H1 (cell line): ENCODE results near the gene SNAI1. TPM values are rescaled to one million over a fixed set of nuclear protein-coding genes. Genes with fewer than 3 reads are reported as not detected.

Source experiments
- CTCF ChIA-PET: fragments of 300-600 bp; sonication (Branson Sonifier 250); formaldehyde crosslinking; loops from one replicate; lab custom pipeline; 2021; ENCODE audit not compliant: partially characterized antibody; lab: Charles Lee
- POLR2A ChIA-PET: fragments of 300-600 bp; sonication (Branson Sonifier 250); formaldehyde crosslinking; loops from one replicate; lab custom pipeline; 2021; ENCODE audit warnings: inconsistent platforms; ENCODE audit not compliant: partially characterized antibody; lab: Charles Lee
- DNase-seq, 2 experiments: peaks; one replicate each; pipeline versions ENCODE4 v3.0.0 to v3.0.0-alpha.2; 2010 to 2022; ENCODE audit warnings: low spot score in 2 of 2, low read depth in 1 of 2, mixed read lengths in 1 of 2
- FAIRE-seq: peaks from 2 replicates; lab custom pipeline; 2011; peaks lifted over from hg19 to GRCh38; lab: Jason Lieb, UNC
- H2AFZ ChIP-seq: 2 replicates; pipeline ENCODE4 v1.8.1; 2012; ENCODE audit warnings: low read length, inconsistent platforms
- H2AK5ac ChIP-seq: 2 replicates; pipeline ENCODE4 v1.6.1; 2013; ENCODE audit warnings: low read depth, low read length
- H2BK120ac ChIP-seq: replicated peaks from 2 replicates; pipeline ENCODE3; 2013; ENCODE audit warnings: low read depth, low read length, inconsistent platforms
- H2BK12ac ChIP-seq: 2 replicates; pipeline ENCODE4 v1.6.1; 2013; ENCODE audit warnings: low read depth, low read length
- H2BK15ac ChIP-seq: 2 replicates; pipeline ENCODE4 v1.6.1; 2013; ENCODE audit warnings: low read length
- H2BK20ac ChIP-seq: 2 replicates; pipeline ENCODE4 v1.6.1; 2013; ENCODE audit warnings: low read length
- H2BK5ac ChIP-seq: 2 replicates; pipeline ENCODE4 v1.6.1; 2013; ENCODE audit warnings: low read depth, low read length
- H3K14ac ChIP-seq: 2 replicates; pipeline ENCODE4 v1.6.1; 2013; ENCODE audit warnings: inconsistent platforms; ENCODE audit not compliant: insufficient read length
- H3K18ac ChIP-seq: 2 replicates; pipeline ENCODE4 v1.6.1; 2013; ENCODE audit warnings: low read length; ENCODE audit errors: extremely low read depth
- H3K23ac ChIP-seq: 2 replicates; pipeline ENCODE4 v1.6.1; 2013; ENCODE audit warnings: inconsistent platforms; ENCODE audit not compliant: insufficient read length
- H3K23me2 ChIP-seq: 2 replicates; pipeline ENCODE4 v1.6.1; 2013; ENCODE audit warnings: low read depth, low read length
- H3K27ac ChIP-seq: 2 replicates; pipeline ENCODE4 v1.6.1; 2011; ENCODE audit warnings: low read depth, low read length, inconsistent platforms
- H3K27me3 ChIP-seq, 4 experiments: replicated peaks in 1 of 4; 1 replicate in 1 of 4; 2 replicates in 3 of 4; pipeline versions ENCODE4 v1.6.1 to v1.8.1; 2011 to 2013; ENCODE audit warnings: low read length in 3 of 4, mild to moderate bottlenecking in 3 of 4, inconsistent platforms in 2 of 4, mixed read lengths in 2 of 4, moderate library complexity in 1 of 4; ENCODE audit not compliant: control insufficient read depth in 3 of 4, insufficient read depth in 3 of 4; ENCODE audit errors: extremely low read depth in 1 of 4
- H3K36me3 ChIP-seq, 4 experiments: 2 replicates each; pipeline versions ENCODE4 v1.6.1 to v1.8.1; 2011 to 2013; ENCODE audit warnings: mild to moderate bottlenecking in 4 of 4, low read length in 3 of 4, moderate library complexity in 2 of 4, control low read depth in 1 of 4, inconsistent platforms in 1 of 4; ENCODE audit not compliant: insufficient read depth in 4 of 4, control insufficient read depth in 2 of 4
- H3K4ac ChIP-seq: replicated peaks from 2 replicates; pipeline ENCODE3; 2013; ENCODE audit warnings: low read length, low read depth, mixed read lengths, inconsistent platforms; ENCODE audit not compliant: insufficient read length
- H3K4me1 ChIP-seq, 4 experiments: replicated peaks in 1 of 4; 1 replicate in 1 of 4; 2 replicates in 3 of 4; pipeline versions ENCODE4 v1.6.1 to v1.8.1; 2011 to 2013; ENCODE audit warnings: low read length in 3 of 4, inconsistent platforms in 2 of 4, mixed read lengths in 1 of 4; ENCODE audit not compliant: insufficient read depth in 4 of 4, control insufficient read depth in 3 of 4
- H3K4me2 ChIP-seq, 2 experiments: 2 replicates each; pipeline versions ENCODE4 v1.6.1 to v1.8.1; 2011 to 2013; ENCODE audit warnings: low read depth in 2 of 2, low read length in 2 of 2, control low read depth in 1 of 2, inconsistent platforms in 1 of 2, mild to moderate bottlenecking in 1 of 2; ENCODE audit not compliant: insufficient read depth in 1 of 2
- H3K4me3 ChIP-seq, 4 experiments: fragments of 200-600, 300-600 bp in 1 of 4; sonication (generic), shearing (Covaris generic), sonication (Bioruptor Twin) in 1 of 4; 2 replicates each; pipeline versions ENCODE4 v1.5.1 to v1.8.1; 2011 to 2016; ENCODE audit warnings: low read length in 4 of 4, low read depth in 3 of 4, control low read depth in 2 of 4, inconsistent platforms in 2 of 4, mild to moderate bottlenecking in 2 of 4, mixed read lengths in 1 of 4, moderate library complexity in 1 of 4; ENCODE audit not compliant: insufficient read depth in 2 of 4; ENCODE audit errors: extremely low read depth in 1 of 4
- H3K56ac ChIP-seq: replicated peaks from 2 replicates; pipeline ENCODE3; 2013; ENCODE audit warnings: low read depth, mild to moderate bottlenecking, mixed read lengths, low read length, inconsistent platforms; ENCODE audit not compliant: insufficient read length
- H3K79me1 ChIP-seq: 2 replicates; pipeline ENCODE4 v1.6.1; 2013; ENCODE audit warnings: low read depth, low read length, control low read depth
- H3K79me2 ChIP-seq, 2 experiments: 2 replicates each; pipeline versions ENCODE4 v1.6.1 to v1.8.1; 2012 to 2013; ENCODE audit warnings: low read length in 2 of 2, mild to moderate bottlenecking in 2 of 2, inconsistent platforms in 1 of 2; ENCODE audit not compliant: insufficient read depth in 2 of 2, control insufficient read depth in 1 of 2
- H3K9ac ChIP-seq, 4 experiments: replicated peaks in 1 of 4; 1 replicate in 1 of 4; 2 replicates in 3 of 4; pipeline versions ENCODE4 v1.6.1 to v1.8.1; 2011 to 2013; ENCODE audit warnings: low read depth in 3 of 4, low read length in 3 of 4, control low read depth in 2 of 4, mild to moderate bottlenecking in 2 of 4, moderate library complexity in 2 of 4, inconsistent platforms in 1 of 4; ENCODE audit errors: extremely low read depth in 1 of 4
- H3K9me3 ChIP-seq, 2 experiments: 2 replicates each; pipeline versions ENCODE4 v1.6.1 to v1.8.1; 2012 to 2013; ENCODE audit warnings: mild to moderate bottlenecking in 2 of 2, moderate library complexity in 2 of 2, control low read depth in 1 of 2, inconsistent platforms in 1 of 2, low read depth in 1 of 2, low read length in 1 of 2, mixed read lengths in 1 of 2; ENCODE audit not compliant: insufficient read depth in 2 of 2
- H4K20me1 ChIP-seq, 2 experiments: replicated peaks in 1 of 2; 2 replicates each; pipeline versions ENCODE3 to v1.8.1; 2011 to 2013; ENCODE audit warnings: inconsistent platforms in 2 of 2, low read length in 2 of 2, mild to moderate bottlenecking in 1 of 2; ENCODE audit not compliant: insufficient read depth in 2 of 2, control insufficient read depth in 1 of 2
- H4K5ac ChIP-seq: 2 replicates; pipeline ENCODE4 v1.6.1; 2013; ENCODE audit warnings: low read length, low read depth, mixed read lengths, inconsistent platforms; ENCODE audit not compliant: insufficient read length
- H4K8ac ChIP-seq: 2 replicates; pipeline ENCODE4 v1.8.0; 2013; ENCODE audit warnings: mild to moderate bottlenecking, moderate library complexity, low read length, inconsistent platforms; ENCODE audit not compliant: insufficient read depth; ENCODE audit errors: extremely low read depth
- H4K91ac ChIP-seq: replicated peaks from 2 replicates; pipeline ENCODE3; 2013; ENCODE audit warnings: low read length, mixed read lengths, inconsistent platforms; ENCODE audit not compliant: insufficient read length
- ATF2 ChIP-seq: IDR thresholded peaks from 2 replicates; pipeline ENCODE4 v1.6.1; 2012; ENCODE audit warnings: low read length, inconsistent platforms
- BRCA1 ChIP-seq: IDR thresholded peaks from 2 replicates; pipeline ENCODE4 v1.6.1; 2012; ENCODE audit warnings: low read depth, low read length, improper control_type of control experiment
- CBX5 ChIP-seq: fragments of 300-800, 300-1000 bp; sonication (generic); IDR thresholded peaks from 2 replicates; pipeline ENCODE4 v1.7.1; 2016; ENCODE audit warnings: antibody characterized with exemption, low read length, low read depth
- CHD2 ChIP-seq: IDR thresholded peaks from 2 replicates; pipeline ENCODE4 v1.6.1; 2012; ENCODE audit warnings: low read length, improper control_type of control experiment
- CTBP2 ChIP-seq: IDR thresholded peaks from 2 replicates; pipeline ENCODE4 v1.7.0; 2011; ENCODE audit warnings: borderline replicate concordance, mild to moderate bottlenecking, moderate library complexity, mixed read lengths, low read length; ENCODE audit not compliant: insufficient read depth, insufficient read length
- KDM5A ChIP-seq: fragments of 200-600 bp; IDR thresholded peaks from 2 replicates; pipeline ENCODE4 v1.7.1; 2012; ENCODE audit warnings: mild to moderate bottlenecking, low read length, inconsistent platforms, mixed read lengths
- MAX ChIP-seq: IDR thresholded peaks from 2 replicates; pipeline ENCODE4 v1.6.1; 2012; ENCODE audit warnings: inconsistent platforms
- RBBP5 ChIP-seq: IDR thresholded peaks from 2 replicates; pipeline ENCODE4 v1.7.1; 2012; ENCODE audit warnings: low read depth, mild to moderate bottlenecking, inconsistent platforms, low read length, moderate library complexity, borderline replicate concordance
- SP2 ChIP-seq: IDR thresholded peaks from 2 replicates; pipeline ENCODE4 v1.6.1; 2012; ENCODE audit warnings: mild to moderate bottlenecking, low read length, inconsistent platforms
- SRF ChIP-seq: IDR thresholded peaks from 2 replicates; pipeline ENCODE4 v1.6.1; 2011; ENCODE audit warnings: mild to moderate bottlenecking, low read depth, low read length, moderate library complexity
- TAF1 ChIP-seq: IDR thresholded peaks from 2 replicates; pipeline ENCODE4 v1.6.1; 2011; ENCODE audit warnings: mild to moderate bottlenecking, low read depth, low read length
- WGBS, 2 experiments: shearing (Covaris generic) in 1 of 2; methylation state at CpG; one replicate each; pipeline versions ENCODE4 v1.1.6 to v1.1.7; 2013 to 2015; ENCODE audit warnings: low lambda C conversion rate in 2 of 2, mixed read lengths in 2 of 2, inconsistent platforms in 1 of 2, low coverage in 1 of 2, missing lambda C conversion rate in 1 of 2; ENCODE audit not compliant: insufficient replicate concordance in 2 of 2, insufficient coverage in 1 of 2, insufficient read length in 1 of 2; ENCODE audit errors: extremely low coverage in 1 of 2, missing lambda C conversion rate in 1 of 2; 5-methylcytosine and 5-hydroxymethylcytosine counted together
- polyA plus RNA-seq, 7 experiments: library from polyadenylated mRNA; depleted of rRNA in 3 of 7; stranded (reverse) in 5 of 7; unstranded in 2 of 7; fragments of >200 nt in 5 of 7; fragments of 200-250 nt in 2 of 7; gene quantifications; 1 replicate in 5 of 7; 2 replicates in 1 of 7; 4 replicates in 1 of 7; pipeline versions ENCODE4 v1.2.1 to v1.2.3, GENCODE V29; 2011 to 2013; ENCODE audit warnings: missing spikeins in 2 of 7, mixed read lengths in 2 of 7
- total RNA-seq: library from RNA; stranded (reverse); fragmentation: NEBNext Ultra II Directional; extraction: Animal tissue kit (Norgen Biotek cat#: 25700); gene quantifications from 2 replicates; pipeline ENCODE4 v1.2.1, GENCODE V29; 2021

SNAI1 gene
- total and polyA plus RNA-seq, 2 of the 8 experiments (the other 6 are each of a cell fraction or from before 2014, with no cell fraction given): 6.5 to 8.0 TPM

GRCh38 chr20:49945701-49946477 is 36.9 kb upstream of the SNAI1 start:
- Histone ChIP-seq H3K23ac (no peak overlapping the region), H3K14ac (no peak overlapping the region), H3K27me3 (no peaks in the 10 kb centered on the region), H4K91ac (no peak overlapping the region), H2BK120ac (no peak overlapping the region), H3K4me3 (no peak overlapping the region), H2BK5ac (no peak overlapping the region), H4K8ac (no peak overlapping the region), H2AK5ac (no peak overlapping the region), H3K18ac (no peak overlapping the region), H3K79me1 (peaks cover 9% of the 10 kb centered on the region), H3K23me2 (no peaks in the 10 kb centered on the region), H3K27ac (no peak overlapping the region), H3K4me2 (no peak overlapping the region), H3K9me3 (no peaks in the 10 kb centered on the region), H3K79me2 (peaks cover 4 to 34% of the 10 kb centered on the region in 2 experiments), H3K4ac (no peak overlapping the region), H2BK20ac (no peak overlapping the region), H2AFZ (no peak overlapping the region), H4K5ac (no peak overlapping the region), H2BK15ac (no peak overlapping the region), H3K9ac (no peak overlapping the region), H3K4me1 (no peaks in the 10 kb centered on the region), H4K20me1 (peaks cover 6% of the 10 kb centered on the region in 2 experiments), H2BK12ac (no peak overlapping the region), H3K36me3 (peaks cover 18 to 75% (median 39%) of the 10 kb centered on the region in 4 experiments), H3K56ac (no peak overlapping the region)
- WGBS, 2 experiments: 93% methylated on average over 10 of the region's 10 CpGs; no CpG with 5 or more reads in 1 of the 2 experiments
- FAIRE-seq: no peak
- CTCF ChIA-PET: interaction anchor here (0.6 to 1.6 kb wide), 3 partner anchors 12 to 175 kb away, joined by 3 to 7 read pairs (median 3); no protein-coding TSS in a partner anchor
- no peak for DNase-seq
- TF ChIP-seq SRF: no peak
- TF ChIP-seq BRCA1: no peak
- no peak for TF ChIP-seq CTBP2
- TF ChIP-seq MAX: no peak
- no peak for TF ChIP-seq RBBP5
- TF ChIP-seq KDM5A: no peak
- no peak for TF ChIP-seq CBX5
- no peak for TF ChIP-seq ATF2
- TF ChIP-seq TAF1: no peak
- no peak for TF ChIP-seq SP2
- TF ChIP-seq CHD2: no peak
- POLR2A ChIA-PET: no interaction called here
